ENCODE data around the gene CENATAC.
A peak's percentile ranks its signal among the peaks of the same experiment; 100 is the strongest.
"Not testable (repeated sequence)": the region's sequence is repeated elsewhere in the genome, so short reads cannot be mapped to it uniquely, and the experiment has no call there.

The CENATAC gene

GRCh38 chr11:119057000-119057769 lies 59.2 kb downstream of the CENATAC start, which contains the start of gene HYOU1:
Gene HYOU1, minus strand, starts transcription at chr11:119057205. Its CDS starts 1,045 bp downstream, at chr11:119056160.
- H3K9me3 ChIP-seq (ENCODE audit: low read length), result no peaks in the 10 kb centered on the region
- TF ChIP-seq EZH2 (IDR thresholded peaks at IDR 0.05; ENCODE audit: borderline replicate concordance, low read length), result no peak
- peak; percentile 11; the same call in 1 of the 2 replicates for TF ChIP-seq CTCF (IDR thresholded peaks at IDR 0.05; ENCODE audit: low read length)
- no peaks in the 10 kb centered on the region for H4K20me1 ChIP-seq (ENCODE audit: insufficient read depth, low read length)
- peak within 1 kb of the TSS; percentile 98 for H3K4me2 ChIP-seq (ENCODE audit: low read length)
- no peaks in the 10 kb centered on the region for H3F3A ChIP-seq (ENCODE audit: insufficient read depth, low read length)
- H3K4me3 ChIP-seq (ENCODE audit: low read depth, low read length, poor library complexity, severe bottlenecking), result peak within 1 kb of the TSS; percentile 91
- H2AFZ ChIP-seq (ENCODE audit: low read length), result no peak within 1 kb of the TSS
- peaks cover 7% of the 10 kb centered on the region; the same call in 1 of the 2 replicates for H3K79me2 ChIP-seq (ENCODE audit: insufficient read depth, low read length)
- H3K36me3 ChIP-seq (ENCODE audit: insufficient read depth, low read length), result peaks cover 36% of the 10 kb centered on the region
- peaks cover 17% of the 10 kb centered on the region for H3K4me1 ChIP-seq (ENCODE audit: insufficient read depth, low read length, severe bottlenecking)
- H3K9me2 ChIP-seq (ENCODE audit: low read depth, low read length), result no peaks in the 10 kb centered on the region
- peak within 1 kb of the TSS; percentile 95 for H3K9ac ChIP-seq (ENCODE audit: low read length)
- H3K27me3 ChIP-seq (ENCODE audit: insufficient read depth, low read length), result no peaks in the 10 kb centered on the region
- H3K27ac ChIP-seq (ENCODE audit: low read depth, low read length, poor library complexity, severe bottlenecking), result peak within 1 kb of the TSS; percentile 44

GRCh38 chr11:119059128-119059527 lies 61.2 kb downstream of the CENATAC start:
- not testable (repeated sequence) for H3K9me2 ChIP-seq (ENCODE audit: low read depth, low read length); H3K27ac ChIP-seq (ENCODE audit: low read depth, low read length, poor library complexity, severe bottlenecking); H3K4me2 ChIP-seq (ENCODE audit: low read length); H2AFZ ChIP-seq (ENCODE audit: low read length); H3K9ac ChIP-seq (ENCODE audit: low read length); H3K4me3 ChIP-seq (ENCODE audit: low read depth, low read length, poor library complexity, severe bottlenecking); H3K9me3 ChIP-seq (ENCODE audit: low read length); H3K79me2 ChIP-seq (ENCODE audit: insufficient read depth, low read length); H3K27me3 ChIP-seq (ENCODE audit: insufficient read depth, low read length); H3F3A ChIP-seq (ENCODE audit: insufficient read depth, low read length); H4K20me1 ChIP-seq (ENCODE audit: insufficient read depth, low read length)
- Histone ChIP-seq H3K36me3 (ENCODE audit: insufficient read depth, low read length) (peaks cover 16% of the 10 kb centered on the region), H3K4me1 (ENCODE audit: insufficient read depth, low read length, severe bottlenecking) (peaks cover 19% of the 10 kb centered on the region)

GRCh38 chr11:119061256-119061655 lies 63.3 kb downstream of the CENATAC start:
- no peak for TF ChIP-seq CTCF (IDR thresholded peaks at IDR 0.05; ENCODE audit: low read length)
- TF ChIP-seq EZH2 (IDR thresholded peaks at IDR 0.05; ENCODE audit: borderline replicate concordance, low read length), result no peak
- Histone ChIP-seq H3K4me1 (ENCODE audit: insufficient read depth, low read length, severe bottlenecking) (peaks cover 24% of the 10 kb centered on the region), H3F3A (ENCODE audit: insufficient read depth, low read length) (no peaks in the 10 kb centered on the region), H3K9me3 (ENCODE audit: low read length) (no peaks in the 10 kb centered on the region), H3K27me3 (ENCODE audit: insufficient read depth, low read length) (no peaks in the 10 kb centered on the region), H4K20me1 (ENCODE audit: insufficient read depth, low read length) (no peaks in the 10 kb centered on the region), H3K36me3 (ENCODE audit: insufficient read depth, low read length) (no peaks in the 10 kb centered on the region), H2AFZ (ENCODE audit: low read length) (no peak overlapping the region), H3K4me2 (ENCODE audit: low read length) (no peak overlapping the region), H3K79me2 (ENCODE audit: insufficient read depth, low read length) (peaks cover 3% of the 10 kb centered on the region; the same call in 1 of the 2 replicates), H3K27ac (ENCODE audit: low read depth, low read length, poor library complexity, severe bottlenecking) (no peak overlapping the region), H3K9ac (ENCODE audit: low read length) (no peak overlapping the region), H3K9me2 (ENCODE audit: low read depth, low read length) (no peaks in the 10 kb centered on the region), H3K4me3 (ENCODE audit: low read depth, low read length, poor library complexity, severe bottlenecking) (no peak overlapping the region)
